OCI-M1 (cell line): ENCODE results near the gene EAPP.
"Not testable (repeated sequence)": the region's sequence is repeated elsewhere in the genome, so short reads cannot be mapped to it uniquely, and the experiment has no call there.

Source experiments
- DNase-seq: peaks from one replicate; lab custom pipeline; 2025; lab: John Stamatoyannopoulos, UW

EAPP gene

GRCh38 chr14:34539407-34540180 lies at the start of gene EAPP:
Gene EAPP, minus strand, starts transcription at chr14:34539701. Its CDS starts 73 bp downstream, at chr14:34539628.
- no peak for DNase-seq

- DNase-seq = no peak
Measured at GRCh38 chr14:34583525-34583924, 44.0 kb upstream of the EAPP start.

DNA sequence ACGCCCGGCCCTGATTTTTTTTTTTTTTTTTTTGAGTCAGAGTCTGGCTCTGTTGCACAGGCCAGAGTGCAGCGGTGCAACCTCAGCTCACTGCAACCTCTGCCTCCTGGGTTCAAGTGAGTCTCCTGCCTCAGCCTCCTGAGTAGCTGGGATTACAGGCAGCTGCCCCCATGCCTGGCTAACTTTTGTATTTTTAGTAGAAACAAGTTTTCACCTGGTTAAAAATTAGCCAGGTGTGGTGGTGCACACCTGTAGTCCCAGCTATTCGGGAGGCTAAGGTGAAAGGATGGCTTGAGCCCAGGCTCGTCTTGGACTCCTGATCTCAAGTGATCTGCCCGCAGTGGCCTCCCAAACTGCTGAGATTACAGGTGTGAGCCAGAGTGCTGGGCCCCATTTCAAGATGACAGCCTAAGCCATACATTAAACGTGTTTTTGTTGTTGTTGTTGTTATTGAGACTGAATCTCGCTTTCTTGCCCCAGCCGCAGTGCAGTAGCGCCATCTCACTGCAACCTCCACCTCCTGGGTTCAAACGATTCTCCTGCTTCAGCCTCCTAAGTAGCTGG lies 42.7 kb upstream of the EAPP start:
- no peak for DNase-seq

DNA sequence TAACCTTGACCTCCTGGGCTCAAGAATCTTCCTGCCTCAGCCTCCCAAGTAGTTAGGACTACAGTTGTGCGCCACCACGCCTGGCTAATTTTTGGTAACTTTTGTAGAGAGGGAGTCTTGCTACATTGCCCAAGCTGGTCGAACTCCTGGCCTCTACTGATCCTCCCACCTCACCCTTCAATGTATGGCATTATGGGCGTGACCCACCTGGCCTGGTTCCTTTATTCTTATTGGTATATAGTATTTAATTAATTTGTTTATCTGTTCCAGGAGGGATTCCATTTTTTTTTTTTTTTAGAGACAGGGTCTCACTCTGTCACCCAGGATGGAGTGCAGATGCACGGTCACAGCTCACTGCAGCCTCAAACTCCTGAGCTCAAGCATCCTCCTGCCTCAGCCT lies 40.9 kb upstream of the EAPP start:
- DNase-seq = no peak

- DNase-seq = no peak
Measured at GRCh38 chr14:34571771-34572170, 32.3 kb upstream of the EAPP start.

DNA sequence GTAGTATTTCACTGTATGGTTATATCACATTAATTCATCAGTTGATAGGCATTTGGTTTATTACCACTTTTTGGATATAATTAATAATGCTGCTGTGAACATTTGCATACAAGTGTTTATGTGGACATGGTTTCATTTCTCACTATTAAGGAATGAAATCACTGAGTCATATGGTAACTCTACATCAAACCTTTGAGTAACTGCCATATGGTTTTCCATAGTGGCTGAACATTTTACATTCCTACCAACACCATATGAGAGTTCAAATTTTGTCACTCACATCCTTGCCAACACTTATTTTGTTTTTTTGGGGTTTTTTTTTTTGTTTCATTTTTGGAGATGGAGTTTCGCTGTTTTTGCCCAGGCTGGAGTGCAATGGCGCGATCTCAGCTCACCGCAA lies 30.2 kb upstream of the EAPP start:
- DNase-seq = no peak

GRCh38 chr14:34568803-34569202 lies 29.3 kb upstream of the EAPP start:
- DNase-seq = no peak

GRCh38 chr14:34562776-34563150 lies 23.3 kb upstream of the EAPP start:
- no peak for DNase-seq

DNA sequence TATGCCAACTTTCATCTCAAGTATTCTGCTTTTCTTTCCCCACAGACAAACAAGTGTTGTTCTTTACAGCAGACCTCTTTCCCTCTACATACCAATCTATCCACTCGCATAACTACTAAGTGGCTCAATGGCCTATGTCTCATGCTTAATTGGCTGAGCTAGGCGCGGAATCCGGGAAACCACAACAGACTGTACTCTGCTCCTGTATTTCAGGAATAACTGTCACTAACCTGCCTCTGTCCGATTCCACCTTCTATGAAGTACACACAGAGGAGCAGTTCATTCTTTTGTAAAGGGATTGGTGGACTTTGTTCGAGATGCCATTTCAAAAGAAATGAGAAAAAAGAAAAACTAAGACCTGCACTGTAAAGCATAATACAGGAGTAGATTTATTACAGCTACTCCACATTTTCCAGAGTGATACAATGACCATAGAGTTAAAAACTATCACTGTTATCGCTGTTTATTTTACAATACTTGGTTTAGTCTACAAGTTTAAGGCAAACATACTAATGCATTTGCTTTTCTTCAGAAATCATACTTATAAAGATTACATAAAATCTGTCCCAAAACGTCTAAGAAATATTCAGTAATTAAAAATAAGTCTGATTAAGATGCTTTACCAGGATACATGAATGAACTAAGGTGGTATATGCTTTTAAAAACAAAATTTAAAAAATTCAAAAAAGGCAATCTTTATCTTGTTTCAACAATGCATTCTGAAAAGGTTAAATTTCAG lies 22.7 kb upstream of the EAPP start:
- DNase-seq = not testable (repeated sequence)

- DNase-seq = not testable (repeated sequence)
Measured at GRCh38 chr14:34556498-34556829, 17.0 kb upstream of the EAPP start.

DNA sequence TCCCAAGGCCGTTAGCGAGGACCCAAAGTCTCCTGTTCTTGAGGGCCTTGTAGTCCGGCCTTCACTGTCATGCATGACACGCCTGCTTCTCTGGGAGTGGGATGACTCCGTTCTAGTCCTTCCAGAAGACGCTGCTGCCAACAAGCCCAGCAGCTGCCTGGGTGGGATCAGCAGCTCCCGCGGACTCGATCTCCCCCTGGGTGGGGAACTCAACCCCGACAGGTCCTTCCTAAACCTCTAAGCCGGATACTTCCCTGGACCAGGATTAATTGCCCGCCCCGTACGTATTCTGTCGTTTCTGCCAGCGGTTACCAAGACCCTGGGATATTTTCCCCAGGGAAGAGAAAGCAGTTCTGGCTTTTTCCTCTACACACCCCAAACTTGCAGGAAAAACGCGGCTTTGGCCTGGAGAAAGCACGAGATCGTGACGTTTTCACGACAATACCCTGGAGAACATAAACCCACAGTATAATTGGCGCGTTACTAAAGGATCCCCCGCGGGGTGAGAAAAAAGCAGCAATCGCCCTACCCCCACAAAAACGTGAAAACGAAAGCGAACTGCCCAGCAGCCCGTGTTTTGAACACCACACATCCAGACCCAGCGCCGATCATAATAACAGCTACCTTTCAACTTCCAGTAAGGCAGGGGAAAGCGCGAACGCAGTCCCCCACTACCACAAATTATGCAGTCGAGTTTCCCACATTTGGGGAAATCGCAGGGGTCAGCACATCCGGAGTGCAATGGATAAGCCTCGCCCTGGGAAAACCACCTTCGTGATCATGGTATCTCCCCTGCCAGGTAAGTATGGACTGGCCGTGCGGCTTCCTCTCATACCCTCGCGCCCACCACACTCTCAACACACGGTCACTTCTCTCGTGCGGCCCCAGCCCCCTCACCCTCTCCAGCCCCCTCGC lies 16.3 kb upstream of the EAPP start:
- DNase-seq = not testable (repeated sequence)

GRCh38 chr14:34554540-34555250 lies 15.2 kb upstream of the EAPP start:
- DNase-seq = no peak

- DNase-seq = not testable (repeated sequence)
Measured at GRCh38 chr14:34549276-34549966, 9.9 kb upstream of the EAPP start.

DNA sequence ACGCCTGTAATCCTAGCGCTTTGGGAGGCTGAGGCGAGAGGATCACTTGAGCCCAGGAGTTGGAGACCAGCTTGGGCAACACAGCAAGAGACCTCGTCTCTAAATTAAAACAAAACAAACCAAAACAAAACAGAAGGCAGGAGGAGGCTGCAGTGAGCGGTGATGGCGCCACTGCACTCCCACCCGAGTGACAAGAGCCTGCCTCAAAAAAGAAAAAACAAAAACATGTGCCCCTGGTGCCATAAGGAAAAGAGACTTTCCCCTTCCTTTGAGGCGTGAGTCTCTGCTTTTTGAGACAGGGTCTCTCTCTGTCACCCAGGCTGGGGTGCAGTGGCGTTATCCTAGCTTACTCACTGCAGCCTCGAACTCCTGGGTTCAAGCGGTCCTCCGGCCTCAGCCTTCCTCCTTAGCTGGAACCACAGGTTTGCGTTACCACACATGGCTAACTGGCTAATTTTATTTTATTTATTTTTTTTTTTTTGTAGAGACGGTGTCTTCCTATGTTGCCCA lies 9.0 kb upstream of the EAPP start:
- no peak for DNase-seq

- DNase-seq = not testable (repeated sequence)
Measured at GRCh38 chr14:34547136-34547520, 7.6 kb upstream of the EAPP start.

DNA sequence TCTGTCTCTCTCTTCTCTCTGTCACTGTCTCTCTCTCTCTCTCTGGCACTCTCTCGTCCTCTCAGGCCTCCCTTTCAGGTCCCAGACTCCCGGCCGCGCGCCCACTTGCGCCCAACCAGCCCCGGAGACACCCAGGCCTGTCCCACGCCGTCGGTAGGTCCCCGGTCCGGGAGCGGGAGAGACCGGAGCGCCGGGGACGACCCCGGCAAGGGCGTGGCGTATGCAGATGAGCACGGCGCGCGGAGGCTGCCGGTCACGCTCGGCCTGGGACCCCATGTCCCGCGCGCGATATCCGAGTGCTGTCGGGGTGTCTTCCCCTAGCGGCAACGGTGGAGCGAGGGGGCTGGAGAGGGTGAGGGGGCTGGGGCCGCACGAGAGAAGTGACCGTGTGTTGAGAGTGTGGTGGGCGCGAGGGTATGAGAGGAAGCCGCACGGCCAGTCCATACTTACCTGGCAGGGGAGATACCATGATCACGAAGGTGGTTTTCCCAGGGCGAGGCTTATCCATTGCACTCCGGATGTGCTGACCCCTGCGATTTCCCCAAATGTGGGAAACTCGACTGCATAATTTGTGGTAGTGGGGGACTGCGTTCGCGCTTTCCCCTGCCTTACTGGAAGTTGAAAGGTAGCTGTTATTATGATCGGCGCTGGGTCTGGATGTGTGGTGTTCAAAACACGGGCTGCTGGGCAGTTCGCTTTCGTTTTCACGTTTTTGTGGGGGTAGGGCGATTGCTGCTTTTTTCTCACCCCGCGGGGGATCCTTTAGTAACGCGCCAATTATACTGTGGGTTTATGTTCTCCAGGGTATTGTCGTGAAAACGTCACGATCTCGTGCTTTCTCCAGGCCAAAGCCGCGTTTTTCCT lies 7.0 kb upstream of the EAPP start:
- DNase-seq = not testable (repeated sequence)

- DNase-seq = not testable (repeated sequence)
Measured at GRCh38 chr14:34540181-34541059, 919 bp upstream of the EAPP start.

DNA sequence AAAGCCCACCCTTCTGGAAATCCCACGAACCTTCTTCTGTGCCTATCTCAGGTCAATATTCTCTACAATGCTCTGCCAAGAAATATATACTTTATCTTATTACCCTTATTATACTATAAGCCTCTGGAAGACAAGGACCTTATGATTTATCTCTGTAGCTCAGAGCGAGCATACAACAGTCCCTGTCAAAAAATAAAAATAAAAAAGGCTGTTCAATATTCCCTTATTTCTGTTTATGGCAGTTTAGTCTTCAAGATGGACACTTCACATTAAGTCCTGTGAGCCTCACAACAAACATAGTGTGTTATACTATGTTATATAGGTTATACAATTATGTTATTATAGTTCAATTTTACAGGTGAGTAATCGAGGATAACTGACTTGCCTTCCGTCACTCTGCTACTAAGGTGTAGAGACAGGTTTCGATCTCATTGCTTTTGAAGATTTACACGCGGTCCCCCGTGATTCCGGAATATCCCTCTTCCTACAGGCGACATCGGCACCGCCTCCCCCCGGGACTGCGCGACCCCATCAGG lies 562 bp downstream of the EAPP start:
- DNase-seq = no peak
